GM19238 (cell line): Measurements from ENCODE around the gene SH3RF2.
"Not testable (repeated sequence)": the region's sequence is repeated elsewhere in the genome, so short reads cannot be mapped to it uniquely, and the experiment has no call there.

Experiments used
- DNase-seq: peaks from one replicate; pipeline ENCODE4 v3.0.0; 2011; ENCODE audit warnings: low spot score; ENCODE audit not compliant: insufficient read length

The SH3RF2 gene

GRCh38 chr5:145936401-145937131 is at the start of gene SH3RF2:
Gene SH3RF2, plus strand, starts transcription at chr5:145936578. Its CDS starts 1,351 bp downstream, at chr5:145937929.
- no peak for DNase-seq

DNA sequence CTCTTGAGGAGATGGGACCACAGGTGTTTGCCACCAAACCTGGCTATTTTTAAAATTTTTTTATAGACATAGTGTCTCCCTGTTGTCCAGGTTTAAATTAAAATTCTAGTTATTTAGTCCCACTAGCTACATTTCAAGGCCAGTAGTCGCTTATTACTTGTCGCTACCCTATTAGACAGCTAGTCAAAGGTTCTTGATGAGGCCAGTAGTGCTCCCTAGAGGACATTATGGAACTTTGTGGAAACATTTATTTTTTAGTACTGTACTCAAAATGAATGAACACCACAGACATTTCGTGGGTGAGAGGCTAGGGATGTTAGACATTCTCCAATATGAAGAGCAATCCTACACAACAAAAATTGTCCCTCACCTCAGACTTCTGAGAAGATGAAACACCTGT is 49.2 kb upstream of the SH3RF2 start:
- no peak for DNase-seq

- no peak for DNase-seq
These were observed 48.3 kb upstream of the SH3RF2 start for GRCh38 chr5:145887976-145888574.

GRCh38 chr5:145889611-145890010 is 46.8 kb upstream of the SH3RF2 start:
- no peak for DNase-seq

- DNase-seq, result not testable (repeated sequence)
These were observed 45.0 kb upstream of the SH3RF2 start for GRCh38 chr5:145891378-145891777.

- no peak for DNase-seq
These were observed 38.2 kb upstream of the SH3RF2 start for GRCh38 chr5:145898171-145898570.

- DNase-seq, result no peak
These were observed 34.0 kb upstream of the SH3RF2 start for GRCh38 chr5:145902421-145902820.

DNA sequence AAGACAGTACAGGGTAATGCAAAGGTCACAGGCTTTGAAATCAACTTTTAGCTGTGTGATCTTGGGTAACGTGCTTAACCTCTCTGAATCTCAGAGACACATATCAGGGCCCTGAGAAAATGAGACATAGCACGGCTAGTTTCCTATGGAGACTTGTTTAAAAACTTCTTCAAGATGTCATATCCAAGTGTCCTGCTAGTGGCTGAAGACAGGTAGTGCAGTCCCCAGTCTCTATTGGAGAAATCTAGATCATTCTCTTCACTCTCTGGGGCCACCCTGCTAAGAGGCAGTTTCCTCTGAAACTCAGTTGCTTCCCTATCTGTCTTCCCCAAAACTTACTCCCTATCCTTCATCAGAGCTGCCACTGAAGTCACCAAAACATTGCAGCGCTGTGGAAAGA is 33.3 kb upstream of the SH3RF2 start:
- DNase-seq, result no peak

- DNase-seq, result no peak
These were observed 32.5 kb upstream of the SH3RF2 start for GRCh38 chr5:145903867-145904266.

- DNase-seq, result no peak
These were observed 31.6 kb upstream of the SH3RF2 start for GRCh38 chr5:145904743-145905142.

DNA sequence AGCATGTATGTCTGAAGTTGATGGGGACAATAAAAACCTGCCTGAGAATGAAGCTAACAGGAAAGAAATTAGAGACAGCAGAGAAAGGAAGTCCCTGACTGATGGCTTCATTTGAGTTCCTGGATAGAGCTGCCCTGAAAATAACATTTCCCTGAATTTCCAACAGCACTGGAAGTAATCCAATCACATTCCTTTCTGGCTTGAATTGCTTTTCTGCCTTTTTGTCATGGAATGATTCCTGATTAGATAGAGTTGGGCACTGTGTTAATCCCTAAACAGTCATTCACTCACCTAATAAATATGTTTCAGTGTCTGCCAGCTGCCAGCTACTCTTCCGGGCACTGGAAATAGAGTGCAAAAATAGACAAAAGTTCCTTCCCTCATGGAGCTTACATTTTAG is 30.0 kb upstream of the SH3RF2 start:
- DNase-seq, result no peak

- no peak for DNase-seq
These were observed 28.0 kb upstream of the SH3RF2 start for GRCh38 chr5:145908206-145908960.

GRCh38 chr5:145911164-145911563 is 25.2 kb upstream of the SH3RF2 start:
- no peak for DNase-seq

- DNase-seq, result no peak
These were observed 24.4 kb upstream of the SH3RF2 start for GRCh38 chr5:145912019-145912418.

GRCh38 chr5:145912594-145912993 is 23.8 kb upstream of the SH3RF2 start:
- no peak for DNase-seq

- DNase-seq, result no peak
These were observed 22.7 kb upstream of the SH3RF2 start for GRCh38 chr5:145913701-145914100.

- no peak for DNase-seq
These were observed 20.3 kb upstream of the SH3RF2 start for GRCh38 chr5:145915970-145916638.

- DNase-seq, result no peak
These were observed 19.1 kb upstream of the SH3RF2 start for GRCh38 chr5:145917288-145917687.

DNA sequence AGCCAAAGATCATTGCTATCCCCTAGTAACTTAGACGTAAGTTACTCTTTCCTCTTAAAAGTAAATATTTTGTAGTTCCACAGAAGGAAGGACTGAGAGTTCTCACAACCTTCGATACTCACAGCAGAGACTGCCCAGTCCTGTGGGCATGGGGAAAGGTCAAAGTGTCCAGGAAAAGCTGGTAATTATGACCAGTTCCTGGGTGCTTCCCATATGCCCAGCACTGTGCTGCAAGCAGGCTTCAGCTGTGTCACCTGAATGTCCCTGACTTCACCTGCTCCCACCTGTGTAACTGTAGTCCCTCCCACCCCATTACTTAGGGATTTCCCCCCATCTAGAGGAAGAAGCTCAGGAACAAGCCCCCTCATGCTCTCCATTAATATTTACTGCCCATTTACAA is 18.0 kb upstream of the SH3RF2 start:
- DNase-seq, result no peak

DNA sequence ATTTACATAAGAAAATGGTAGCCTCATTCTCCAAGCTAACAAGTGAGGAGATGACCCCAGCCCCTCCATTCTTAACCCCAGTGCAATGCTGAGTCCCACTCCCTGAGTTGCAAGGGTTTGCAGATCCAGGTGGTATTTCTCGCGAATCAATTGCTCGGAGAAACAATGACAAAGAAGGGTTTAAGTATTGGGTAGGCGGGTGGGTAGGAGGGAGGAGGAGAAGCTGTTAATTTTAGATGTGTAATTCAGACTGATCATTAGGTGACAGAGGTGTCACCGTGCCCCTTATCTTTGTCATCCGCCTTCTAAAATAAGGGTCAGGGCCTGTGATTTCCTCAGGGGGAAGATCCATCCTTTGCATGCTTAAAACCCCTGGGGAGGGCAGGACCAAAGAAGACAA is 17.0 kb upstream of the SH3RF2 start:
- no peak for DNase-seq

DNA sequence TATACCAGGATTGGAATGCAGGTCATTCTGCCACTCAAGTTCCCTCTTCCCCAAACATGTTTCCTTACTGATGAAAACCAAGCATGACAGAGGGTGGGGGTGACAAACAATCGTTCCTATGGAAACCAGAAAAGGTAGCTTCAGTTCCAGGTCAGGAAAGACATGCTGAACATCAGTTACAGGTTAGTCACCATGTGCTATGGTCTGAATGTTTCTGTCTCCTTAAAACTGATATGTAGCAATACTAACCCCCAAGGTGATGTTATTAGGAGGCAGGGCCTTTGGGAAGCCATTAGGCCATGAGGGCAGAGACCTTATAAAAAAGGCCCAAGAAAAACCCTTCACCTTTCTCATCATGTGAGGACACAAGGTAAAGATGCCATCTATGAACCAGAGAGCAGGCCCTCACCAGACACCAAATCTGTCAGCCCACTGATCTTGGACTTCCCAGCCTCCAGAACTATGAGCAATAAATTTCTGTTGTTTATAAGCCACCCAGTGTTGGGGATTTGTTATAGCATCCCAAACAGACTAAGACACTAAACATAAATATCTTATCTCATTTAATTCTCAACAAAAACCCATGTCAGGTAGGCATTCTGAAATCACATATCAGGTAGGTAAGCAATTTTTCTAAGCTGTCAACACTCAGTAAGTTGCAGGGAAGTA is 15.7 kb upstream of the SH3RF2 start:
- DNase-seq, result no peak
